HepG2 (cell line): ENCODE results near the gene KATNA1.

Source experiments
- CTCF ChIP-seq: sonication (generic); formaldehyde crosslinking; IDR thresholded peaks from 2 replicates; pipeline ENCODE4 v1.5.0; 2020; ENCODE audit warnings: mild to moderate bottlenecking, missing genetic modification reagents, moderate library complexity
- FIP1L1 ChIP-seq: fragments of 200-400 bp; formaldehyde crosslinking; IDR thresholded peaks from 2 replicates; pipeline ENCODE4 v1.6.1; 2018; ENCODE audit warnings: low read depth, mild to moderate bottlenecking, low read length, moderate library complexity, borderline replicate concordance; ENCODE audit not compliant: insufficient read depth
- HNRNPH1 ChIP-seq: fragments of 200-400 bp; formaldehyde crosslinking; optimal IDR thresholded peaks from 2 replicates; pipeline ENCODE3; 2017; ENCODE audit warnings: mild to moderate bottlenecking, low read depth, low read length
- HOXA7 ChIP-seq: sonication (generic); formaldehyde crosslinking; IDR thresholded peaks from 2 replicates; pipeline ENCODE4 v1.8.1; 2022; ENCODE audit warnings: mild to moderate bottlenecking, missing genetic modification reagents, moderate library complexity
- KMT2A ChIP-seq: sonication (generic); formaldehyde crosslinking; IDR thresholded peaks from 2 replicates; pipeline ENCODE4 v1.4.0; 2020; ENCODE audit warnings: missing genetic modification reagents
- RAD21 ChIP-seq: fragments of 450-650 bp; formaldehyde crosslinking; IDR thresholded peaks from 2 replicates; pipeline ENCODE4 v1.5.0; 2020; ENCODE audit warnings: mild to moderate bottlenecking
- THAP8 ChIP-seq: sonication (generic); formaldehyde crosslinking; IDR thresholded peaks from 2 replicates; pipeline ENCODE4 v1.5.1; 2020; ENCODE audit warnings: missing genetic modification reagents, mild to moderate bottlenecking, borderline replicate concordance
- ZBTB43 ChIP-seq: sonication (generic); formaldehyde crosslinking; conservative IDR thresholded peaks from 2 replicates; pipeline ENCODE4 v1.4.0; 2020; ENCODE audit warnings: missing genetic modification reagents
- ZHX1 ChIP-seq: sonication (generic); formaldehyde crosslinking; IDR thresholded peaks from 2 replicates; pipeline ENCODE4 v1.8.1; 2022; ENCODE audit warnings: low read depth, mild to moderate bottlenecking, missing genetic modification reagents
- ZZZ3 ChIP-seq: sonication (generic); formaldehyde crosslinking; IDR thresholded peaks from 2 replicates; pipeline ENCODE4 v1.4.0; 2020; ENCODE audit warnings: missing genetic modification reagents, mild to moderate bottlenecking, borderline replicate concordance

- TF ChIP-seq THAP8 (CRISPR knock-in tag): no peak
- no peak for TF ChIP-seq RAD21 (CRISPR knock-in tag)
- TF ChIP-seq HNRNPH1: no peak
- no peak for TF ChIP-seq HOXA7
- no peak for TF ChIP-seq ZBTB43 (CRISPR knock-in tag)
- TF ChIP-seq FIP1L1: no peak
- TF ChIP-seq ZZZ3: no peak
- TF ChIP-seq ZHX1: no peak
- TF ChIP-seq KMT2A: no peak
- TF ChIP-seq CTCF (CRISPR knock-in tag): no peak
Measured at GRCh38 chr6:149592983-149593382, 55.5 kb downstream of the KATNA1 start.
